IMR-90 (cell line): Measurements from ENCODE around the gene VPS35L. TPM values are rescaled to one million over a fixed set of nuclear protein-coding genes. Genes with fewer than 3 reads are reported as not detected.

Source experiments
- ATAC-seq: fragments of 200-7000 bp; cut with Tn5 transposase; 2 replicates; pipeline ENCODE4 v1.9.1; 2020; ENCODE audit warnings: low read depth, mild to moderate bottlenecking, moderate library complexity
- BruUV-seq: library from RNA; stranded (reverse); fragments of 400-500 nt; replicated peaks from 2 replicates; lab custom pipeline; 2021; lab: Mats Ljungman, UMichigan
- CTCF ChIA-PET: fragments of 300-600 bp; formaldehyde crosslinking; extraction: SDS; loops from one replicate; lab custom pipeline; 2021; ENCODE audit warnings: antibody characterized with exemption; lab: Yijun Ruan, JAX
- POLR2A ChIA-PET: fragments of 300-600 bp; sonication (Branson Sonifier 250); formaldehyde crosslinking; loops from one replicate; lab custom pipeline; 2022; ENCODE audit warnings: antibody characterized with exemption; ENCODE audit not compliant: unreplicated experiment; lab: Charles Lee
- DNase-seq: peaks from one replicate; pipeline ENCODE4 v3.0.0; 2013
- H2AFZ ChIP-seq: replicated peaks from 2 replicates; pipeline ENCODE3; 2013; ENCODE audit warnings: low read length, mild to moderate bottlenecking; ENCODE audit not compliant: poor library complexity
- H2AK5ac ChIP-seq: 2 replicates; pipeline ENCODE4 v1.6.1; 2013; ENCODE audit warnings: low read depth, low read length, inconsistent platforms
- H2AK9ac ChIP-seq: replicated peaks from 2 replicates; pipeline ENCODE3; 2013; ENCODE audit warnings: mild to moderate bottlenecking, low read depth, low read length, moderate library complexity; ENCODE audit not compliant: poor library complexity
- H2BK120ac ChIP-seq: 2 replicates; pipeline ENCODE4 v1.6.1; 2013; ENCODE audit warnings: low read depth, low read length, inconsistent platforms
- H2BK15ac ChIP-seq: 3 replicates; pipeline ENCODE4 v1.6.1; 2013; ENCODE audit warnings: low read depth, low read length, inconsistent platforms
- H2BK20ac ChIP-seq: 2 replicates; pipeline ENCODE4 v1.6.1; 2013; ENCODE audit warnings: low read depth, mild to moderate bottlenecking, inconsistent platforms, low read length, moderate library complexity
- H2BK5ac ChIP-seq: 2 replicates; pipeline ENCODE4 v1.6.1; 2013; ENCODE audit warnings: mild to moderate bottlenecking, low read depth, low read length, inconsistent platforms; ENCODE audit not compliant: poor library complexity, severe bottlenecking
- H3K14ac ChIP-seq: replicated peaks from 2 replicates; pipeline ENCODE4 v1.6.1; 2013; ENCODE audit warnings: low read depth, low read length, inconsistent platforms
- H3K18ac ChIP-seq: 2 replicates; pipeline ENCODE4 v1.6.1; 2013; ENCODE audit warnings: low read depth, low read length, control low read depth
- H3K23ac ChIP-seq: 2 replicates; pipeline ENCODE4 v1.6.1; 2013; ENCODE audit warnings: low read depth, low read length, inconsistent platforms
- H3K27ac ChIP-seq: 2 replicates; pipeline ENCODE4 v1.5.1; 2013; ENCODE audit warnings: mild to moderate bottlenecking, control low read depth, low read length; ENCODE audit not compliant: insufficient read depth
- H3K27me3 ChIP-seq: 2 replicates; pipeline ENCODE4 v1.6.1; 2013; ENCODE audit warnings: low read length; ENCODE audit not compliant: control insufficient read depth, insufficient read depth
- H3K36me3 ChIP-seq: 2 replicates; pipeline ENCODE4 v1.6.1; 2013; ENCODE audit warnings: low read length, mixed read lengths; ENCODE audit not compliant: control insufficient read depth, insufficient read depth
- H3K4ac ChIP-seq: 2 replicates; pipeline ENCODE4 v1.6.1; 2013; ENCODE audit warnings: low read depth, low read length, inconsistent platforms
- H3K4me1 ChIP-seq: 2 replicates; pipeline ENCODE4 v1.6.1; 2013; ENCODE audit warnings: low read length, mixed read lengths; ENCODE audit not compliant: control insufficient read depth, insufficient read depth
- H3K4me2 ChIP-seq: 2 replicates; pipeline ENCODE4 v1.6.1; 2013; ENCODE audit warnings: low read depth, mild to moderate bottlenecking, control low read depth, low read length, moderate library complexity
- H3K4me3 ChIP-seq: 2 replicates; pipeline ENCODE4 v1.5.1; 2013; ENCODE audit warnings: low read depth, mild to moderate bottlenecking, control low read depth, low read length, moderate library complexity; ENCODE audit not compliant: insufficient read depth
- H3K56ac ChIP-seq: 2 replicates; pipeline ENCODE4 v1.6.1; 2013; ENCODE audit warnings: low read length, inconsistent platforms; ENCODE audit not compliant: insufficient read depth; ENCODE audit errors: extremely low read depth
- H3K79me1 ChIP-seq, 2 experiments: 2 replicates each; pipeline ENCODE4 v1.6.1; 2013; ENCODE audit warnings: low read length in 2 of 2, inconsistent platforms in 1 of 2, low read depth in 1 of 2
- H3K9ac ChIP-seq: 2 replicates; pipeline ENCODE4 v1.6.1; 2013; ENCODE audit warnings: low read depth, low read length, control low read depth
- H3K9me1 ChIP-seq: 2 replicates; pipeline ENCODE4 v1.6.1; 2013; ENCODE audit warnings: low read length, inconsistent platforms; ENCODE audit not compliant: insufficient read depth
- H3K9me3 ChIP-seq: 2 replicates; pipeline ENCODE4 v1.6.1; 2013; ENCODE audit warnings: low read length; ENCODE audit not compliant: control insufficient read depth, insufficient read depth
- H4K20me1 ChIP-seq: 2 replicates; pipeline ENCODE4 v1.6.1; 2013; ENCODE audit warnings: low read length, inconsistent platforms; ENCODE audit not compliant: insufficient read depth
- H4K5ac ChIP-seq: 2 replicates; pipeline ENCODE4 v1.6.1; 2013; ENCODE audit warnings: mild to moderate bottlenecking, low read depth, low read length, control low read depth
- H4K8ac ChIP-seq, 2 experiments: 2 replicates each; pipeline ENCODE4 v1.6.1; 2013; ENCODE audit warnings: low read depth in 2 of 2, low read length in 2 of 2, control low read depth in 1 of 2, inconsistent platforms in 1 of 2
- H4K91ac ChIP-seq: 2 replicates; pipeline ENCODE4 v1.6.1; 2013; ENCODE audit warnings: low read depth, low read length, inconsistent platforms; ENCODE audit not compliant: insufficient read depth
- CTCF ChIP-seq: conservative IDR thresholded peaks from 2 replicates; pipeline ENCODE4 v1.5.1; 2012; ENCODE audit warnings: mild to moderate bottlenecking, low read depth, low read length, improper control_type of control experiment
- MXI1 ChIP-seq: IDR thresholded peaks from 2 replicates; pipeline ENCODE4 v1.6.1; 2012; ENCODE audit warnings: low read depth, mild to moderate bottlenecking, low read length, moderate library complexity, borderline replicate concordance
- POLR2A ChIP-seq: IDR thresholded peaks from 2 replicates; pipeline ENCODE4 v1.6.1; 2012; ENCODE audit warnings: mild to moderate bottlenecking, low read depth, low read length
- RCOR1 ChIP-seq: IDR thresholded peaks from 2 replicates; pipeline ENCODE4 v1.6.1; 2012; ENCODE audit warnings: mild to moderate bottlenecking, low read length, improper control_type of control experiment; ENCODE audit not compliant: insufficient replicate concordance
- WGBS, 2 experiments: methylation state at CpG; one replicate each; pipeline versions ENCODE4 v1.1.5 to v1.1.7; 2013; ENCODE audit warnings: missing lambda C conversion rate in 2 of 2; ENCODE audit not compliant: insufficient read length in 1 of 2; ENCODE audit errors: extremely low coverage in 2 of 2; 5-methylcytosine and 5-hydroxymethylcytosine counted together
- dilution Hi-C: fragments of 300-500 bp; cut with HindIII; formaldehyde crosslinking; loops from one replicate; pipeline ENCODE4 v1.14.3; 2018; ENCODE audit warnings: low sequenced_read_pairs; ENCODE audit not compliant: unreplicated experiment
- in situ Hi-C: fragments of 300-500 bp; cut with MboI; formaldehyde crosslinking; loops from 3 replicates; pipeline ENCODE4 v1.14.3; 2019; ENCODE audit warnings: low sequenced_read_pairs, inconsistent platforms, mixed read lengths
- intact Hi-C: fragments of 100-400 bp; cut with micrococcal nuclease; formaldehyde crosslinking; loops from 2 replicates; pipeline ENCODE4 v1.10.0; 2022
- polyA plus RNA-seq, 3 experiments: library from polyadenylated mRNA; depleted of rRNA; stranded (reverse); fragments of >200 nt; gene quantifications; 2 replicates each; pipeline ENCODE4 v1.2.3, GENCODE V29; 2012; ENCODE audit warnings: low replicate concordance in 1 of 3
- total RNA-seq: library from RNA; depleted of rRNA; stranded (reverse); fragments of >200 nt; gene quantifications from 2 replicates; pipeline ENCODE4 v1.2.3, GENCODE V29; 2012

The VPS35L gene
- total and polyA plus RNA-seq, 2 of the 4 experiments (the other 2 are of a cell fraction): 28.0 to 40.1 TPM

GRCh38 chr16:19733551-19733950, 178.0 kb downstream of the VPS35L start:
- H3K56ac ChIP-seq: no peak overlapping the region
- no peak overlapping the region for H2AK9ac ChIP-seq
- H2BK15ac ChIP-seq: no peak overlapping the region
- H3K4me1 ChIP-seq: peaks cover 2% of the 10 kb centered on the region; the same call in 1 of the 2 replicates
- no peak overlapping the region for H3K14ac ChIP-seq
- ChIA-PET POLR2A (no interaction called here), CTCF (interaction anchor here (1.0 kb wide), 1 partner anchor 26 kb away, joined by 3 read pairs; no protein-coding TSS in a partner anchor)
- TF ChIP-seq POLR2A (no peak), RCOR1 (no peak), MXI1 (no peak), CTCF (no peak)
- peaks cover 5% of the 10 kb centered on the region; the same call in 1 of the 2 replicates for H3K9me1 ChIP-seq
- in situ Hi-C loops (no loop called here), dilution Hi-C loops (no loop called here), intact Hi-C loops (no loop called here)
- H2BK120ac ChIP-seq: no peak overlapping the region
- no peak overlapping the region for H2AK5ac ChIP-seq
- no peak overlapping the region for H3K4ac ChIP-seq
- no peak overlapping the region for H4K91ac ChIP-seq
- H3K36me3 ChIP-seq: no peaks in the 10 kb centered on the region
- H3K27ac ChIP-seq: no peak overlapping the region
- H2BK5ac ChIP-seq: no peak overlapping the region
- no peak overlapping the region for H3K4me3 ChIP-seq
- no peak overlapping the region for H2BK20ac ChIP-seq
- H3K79me1 ChIP-seq: no peaks in the 10 kb centered on the region
- H3K4me2 ChIP-seq: no peak overlapping the region
- BruUV-seq: no TSS peak
- H3K23ac ChIP-seq: no peak overlapping the region
- no peak overlapping the region for H2AFZ ChIP-seq
- no peaks in the 10 kb centered on the region for H4K20me1 ChIP-seq
- ATAC-seq (no peak), DNase-seq (no peak)
- no peak overlapping the region for H3K9ac ChIP-seq
- H3K9me3 ChIP-seq: no peaks in the 10 kb centered on the region
- H4K5ac ChIP-seq: no peak overlapping the region
- H3K18ac ChIP-seq: no peak overlapping the region
- no peaks in the 10 kb centered on the region for H3K27me3 ChIP-seq
- no CpG with 5 or more reads among the region's 6 CpGs for WGBS, 2 experiments
- H4K8ac ChIP-seq: no peak overlapping the region
